Kidney (tissue), 14 donors: ENCODE measurements around the gene N4BP2L1. TPM values are rescaled to one million over a fixed set of nuclear protein-coding genes. Genes with fewer than 3 reads are reported as not detected.

Source experiments
- DNase-seq, 5 donors: peaks; one replicate each; pipeline ENCODE4 v3.0.0-alpha.2; 2013 to 2020
- FAIRE-seq: peaks from 2 replicates; lab custom pipeline; 2012; peaks lifted over from hg19 to GRCh38; lab: Jason Lieb, UNC
- H3K27ac ChIP-seq, 2 donors: one replicate each; pipeline ENCODE4 v1.7.0; 2013; ENCODE audit warnings: low read depth in 2 of 2, low read length in 2 of 2, inconsistent platforms in 1 of 2
- H3K27me3 ChIP-seq: one replicate; pipeline ENCODE4 v1.7.1; 2013; ENCODE audit warnings: low read length, inconsistent platforms; ENCODE audit not compliant: control insufficient read depth, insufficient read depth
- H3K36me3 ChIP-seq, 3 donors: one replicate each; pipeline versions ENCODE4 v1.7.0 to v1.7.1; 2013; ENCODE audit warnings: low read length in 3 of 3, control low read depth in 1 of 3, inconsistent platforms in 1 of 3; ENCODE audit not compliant: insufficient read depth in 3 of 3, control insufficient read depth in 2 of 3
- H3K4me1 ChIP-seq, 3 donors: one replicate each; pipeline versions ENCODE4 v1.7.0 to v1.7.1; 2013; ENCODE audit warnings: low read length in 3 of 3, inconsistent platforms in 1 of 3, low read depth in 1 of 3; ENCODE audit not compliant: control insufficient read depth in 2 of 3, insufficient read depth in 2 of 3
- H3K4me3 ChIP-seq, 3 donors: one replicate each; pipeline versions ENCODE4 v1.7.0 to v1.8.1; 2013; ENCODE audit warnings: low read length in 3 of 3, control low read depth in 1 of 3, inconsistent platforms in 1 of 3
- H3K9ac ChIP-seq, 3 donors: one replicate each; pipeline versions ENCODE4 v1.7.0 to v1.7.1; 2013; ENCODE audit warnings: low read length in 3 of 3, control low read depth in 1 of 3, inconsistent platforms in 1 of 3
- H3K9me3 ChIP-seq, 3 donors: one replicate each; pipeline versions ENCODE4 v1.7.0 to v1.7.1; 2013; ENCODE audit warnings: low read length in 3 of 3, control low read depth in 1 of 3, inconsistent platforms in 1 of 3; ENCODE audit not compliant: control insufficient read depth in 2 of 3, insufficient read depth in 1 of 3
- intact Hi-C: fragments of 100-400 bp; cut with DNase I; formaldehyde crosslinking; loops from one replicate; pipeline ENCODE4 v1.11.1; 2022
- polyA plus RNA-seq: library from polyadenylated mRNA; stranded (reverse); fragments of 350-450 nt; fragmentation: Illumina TruSeq; extraction: RNeasy Lipid Tissue Mini Kit (QIAGEN cat#74804); gene quantifications from one replicate; pipeline ENCODE4 v1.2.3, GENCODE V29; 2014; ENCODE audit warnings: low read depth, low replicate concordance; ENCODE audit not compliant: insufficient read depth
- total RNA-seq: library from RNA; stranded (reverse); fragmentation: NEBNext Ultra II Directional; extraction: Animal tissue kit (Norgen Biotek cat#: 25700); gene quantifications from one replicate; pipeline ENCODE4 v1.2.1, GENCODE V29; 2021
- TF ChIP-seq, protein P1 (sequence below): IDR thresholded peaks from 3 replicates; pipeline ENCODE4 v1.5.1; 2012; ENCODE audit warnings: mild to moderate bottlenecking, moderate library complexity, borderline replicate concordance; ENCODE audit not compliant: insufficient read depth; ENCODE audit errors: extremely low read depth
- donor health status: control.
- donor health status: control.
- donor health status: control.
- donor health status: control.
- donor health status: control.
- donor health status: DM: yes; HTN: yes; CAD: no.
- donor health status: Normal renal cell carcinoma (clear cell type).

N4BP2L1 gene
- total and polyA plus RNA-seq, 2 donors from 2014 or later = 10.1 to 14.5 TPM

DNA sequence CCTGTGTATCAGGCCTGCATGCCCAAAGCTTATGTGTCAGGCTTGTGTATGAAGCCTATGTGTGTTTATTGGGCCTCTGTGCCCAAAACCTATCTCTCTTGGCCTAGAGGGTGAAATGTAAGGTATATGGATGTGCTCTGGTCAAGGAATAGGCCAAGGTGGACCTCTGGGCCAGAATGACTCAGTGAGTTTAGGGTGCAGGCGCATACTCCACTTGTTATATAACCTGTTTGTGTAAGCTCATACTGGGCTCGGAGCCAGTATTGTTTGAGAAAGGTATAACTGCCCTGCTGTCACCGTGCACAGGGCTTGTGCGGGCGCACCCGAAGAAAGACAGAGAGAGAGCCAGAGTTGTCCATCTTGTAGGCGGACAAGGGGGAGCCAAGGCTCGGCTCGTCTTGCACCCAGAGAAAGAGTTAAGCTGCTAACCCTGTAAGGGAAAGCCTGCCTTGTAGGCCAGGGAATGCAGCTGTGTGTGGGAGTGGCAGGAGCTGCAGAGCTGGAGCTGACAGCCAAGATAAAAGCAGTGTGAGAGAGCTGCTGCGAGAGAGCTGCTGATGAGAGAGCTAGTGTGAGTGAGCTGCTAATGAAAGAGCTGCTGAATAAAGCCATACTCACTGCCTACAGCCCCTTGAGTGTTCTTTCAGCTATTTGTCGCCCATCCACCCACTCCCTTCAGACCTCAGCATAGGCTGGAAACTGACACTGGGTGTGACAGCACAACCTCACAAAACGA lies 43.4 kb upstream of the N4BP2L1 start:
- intact Hi-C loops = no loop called here
- no peak overlapping the region for H3K27ac ChIP-seq
- peak in 4 of 5 donors; percentile 49 to 80 (median 76) for DNase-seq

DNA sequence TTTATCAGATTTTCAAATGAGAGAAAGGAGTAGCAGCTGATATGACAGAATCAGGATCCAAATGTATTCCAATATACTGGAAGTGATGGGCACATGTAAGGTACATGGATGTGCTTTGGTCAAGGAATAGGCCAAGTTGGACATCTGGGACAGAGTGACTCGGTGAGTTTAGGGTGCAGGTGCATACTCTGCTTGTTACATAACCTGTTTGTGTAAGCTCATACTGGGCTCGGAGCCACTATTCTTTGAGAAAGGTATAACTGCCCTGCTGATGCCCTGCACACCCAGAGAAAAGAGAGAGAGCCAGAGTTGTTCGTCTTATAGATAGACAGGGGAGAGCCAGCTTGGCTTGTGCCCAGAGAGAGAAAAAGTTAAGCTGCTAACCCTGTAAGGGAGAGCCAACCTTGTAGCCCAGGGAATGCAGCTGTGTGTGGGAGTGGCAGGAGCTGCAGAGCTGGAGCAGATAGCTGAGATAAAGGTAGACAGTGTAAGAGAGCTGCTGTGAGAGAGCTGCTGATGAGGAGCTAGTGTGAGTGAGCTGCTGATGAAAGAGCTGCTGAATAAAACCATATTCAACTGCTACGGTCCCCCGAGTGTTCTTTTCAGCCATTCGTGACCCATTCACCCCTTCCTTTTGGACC lies 40.7 kb upstream of the N4BP2L1 start:
- no peaks in the 10 kb centered on the region for H3K27me3 ChIP-seq
- H3K36me3 ChIP-seq = peaks cover 0 to 6% (median 3%) of the 10 kb centered on the region in 3 donors
- intact Hi-C loops = no loop called here
- H3K27ac ChIP-seq = no peak overlapping the region
- DNase-seq (peak in 3 of 5 donors; percentile 8 to 33 (median 15)), FAIRE-seq (no peak)
- H3K9ac ChIP-seq = no peak overlapping the region
- no peaks in the 10 kb centered on the region for H3K9me3 ChIP-seq
- H3K4me3 ChIP-seq = no peak overlapping the region
- TF ChIP-seq, protein P1, sequence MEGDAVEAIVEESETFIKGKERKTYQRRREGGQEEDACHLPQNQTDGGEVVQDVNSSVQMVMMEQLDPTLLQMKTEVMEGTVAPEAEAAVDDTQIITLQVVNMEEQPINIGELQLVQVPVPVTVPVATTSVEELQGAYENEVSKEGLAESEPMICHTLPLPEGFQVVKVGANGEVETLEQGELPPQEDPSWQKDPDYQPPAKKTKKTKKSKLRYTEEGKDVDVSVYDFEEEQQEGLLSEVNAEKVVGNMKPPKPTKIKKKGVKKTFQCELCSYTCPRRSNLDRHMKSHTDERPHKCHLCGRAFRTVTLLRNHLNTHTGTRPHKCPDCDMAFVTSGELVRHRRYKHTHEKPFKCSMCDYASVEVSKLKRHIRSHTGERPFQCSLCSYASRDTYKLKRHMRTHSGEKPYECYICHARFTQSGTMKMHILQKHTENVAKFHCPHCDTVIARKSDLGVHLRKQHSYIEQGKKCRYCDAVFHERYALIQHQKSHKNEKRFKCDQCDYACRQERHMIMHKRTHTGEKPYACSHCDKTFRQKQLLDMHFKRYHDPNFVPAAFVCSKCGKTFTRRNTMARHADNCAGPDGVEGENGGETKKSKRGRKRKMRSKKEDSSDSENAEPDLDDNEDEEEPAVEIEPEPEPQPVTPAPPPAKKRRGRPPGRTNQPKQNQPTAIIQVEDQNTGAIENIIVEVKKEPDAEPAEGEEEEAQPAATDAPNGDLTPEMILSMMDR = no peak
- H3K4me1 ChIP-seq = peaks cover 0 to 2% (median 0%) of the 10 kb centered on the region in 3 donors

More for the DNA sequence above, 43.4 kb upstream of the N4BP2L1 start:
- peaks cover 0 to 6% (median 3%) of the 10 kb centered on the region in 3 donors for H3K36me3 ChIP-seq
- H3K4me3 ChIP-seq = no peak overlapping the region
- H3K27me3 ChIP-seq = no peaks in the 10 kb centered on the region
- no peaks in the 10 kb centered on the region for H3K9me3 ChIP-seq
- peaks cover 0 to 2% (median 0%) of the 10 kb centered on the region in 3 donors for H3K4me1 ChIP-seq
- TF ChIP-seq, protein P1 = no peak
- FAIRE-seq = no peak
- no peak overlapping the region for H3K9ac ChIP-seq

DNA sequence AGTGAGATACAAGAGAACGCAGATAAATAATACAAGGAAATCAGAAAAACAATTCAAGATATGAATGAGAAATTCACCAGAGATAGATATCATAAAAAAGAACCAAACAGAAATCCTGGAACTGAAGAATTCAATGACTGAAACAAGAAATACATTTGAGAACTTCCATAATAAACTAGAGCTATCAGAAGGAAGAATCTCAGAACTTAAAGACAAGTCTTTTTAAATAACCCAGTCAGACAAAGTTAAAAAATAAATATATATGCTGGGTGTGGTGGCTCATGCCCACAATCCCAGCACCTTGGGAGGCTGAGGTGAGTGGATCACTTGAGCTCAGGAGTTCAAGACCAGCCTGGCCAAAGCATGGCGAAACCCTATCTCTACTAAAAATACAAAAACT lies 28.7 kb upstream of the N4BP2L1 start:
- no peak overlapping the region for H3K27ac ChIP-seq
- no peak for DNase-seq
- H3K4me1 ChIP-seq = no peaks in the 10 kb centered on the region
- TF ChIP-seq, protein P1 = no peak
- no peaks in the 10 kb centered on the region for H3K27me3 ChIP-seq
- intact Hi-C loops = no loop called here
- peaks cover 0 to 9% (median 8%) of the 10 kb centered on the region in 3 donors for H3K9me3 ChIP-seq
- no peak for FAIRE-seq
- peaks cover 0 to 4% (median 0%) of the 10 kb centered on the region in 3 donors for H3K36me3 ChIP-seq
- no peak overlapping the region for H3K4me3 ChIP-seq
- H3K9ac ChIP-seq = no peak overlapping the region
